HG02885 (cell line): ENCODE measurements around the gene PRIM2.
"Not testable (repeated sequence)": the region's sequence is repeated elsewhere in the genome, so short reads cannot be mapped to it uniquely, and the experiment has no call there.

Experiments
- ATAC-seq: cut with Tn5 transposase; IDR thresholded peaks from one replicate; pipeline ENCODE4 v1.9.1; 2021; ENCODE audit warnings: mild to moderate bottlenecking; ENCODE audit not compliant: unreplicated experiment, poor library complexity

Gene PRIM2

GRCh38 chr6:57358319-57358718 lies 40.9 kb downstream of the PRIM2 start:
- not testable (repeated sequence) for ATAC-seq

GRCh38 chr6:57359766-57360165 lies 42.3 kb downstream of the PRIM2 start:
- ATAC-seq = not testable (repeated sequence)

GRCh38 chr6:57362340-57362739 lies 44.9 kb downstream of the PRIM2 start:
- ATAC-seq = not testable (repeated sequence)

GRCh38 chr6:57365076-57365583 lies 47.7 kb downstream of the PRIM2 start:
- ATAC-seq = not testable (repeated sequence)

- not testable (repeated sequence) for ATAC-seq
Observed at GRCh38 chr6:57368965-57369731, 51.7 kb downstream of the PRIM2 start.

GRCh38 chr6:57371779-57372178 lies 54.3 kb downstream of the PRIM2 start:
- ATAC-seq = not testable (repeated sequence)

GRCh38 chr6:57374764-57375163 lies 57.3 kb downstream of the PRIM2 start:
- not testable (repeated sequence) for ATAC-seq

- ATAC-seq = not testable (repeated sequence)
Observed at GRCh38 chr6:57376083-57376482, 58.7 kb downstream of the PRIM2 start.

GRCh38 chr6:57389038-57389592 lies 71.7 kb downstream of the PRIM2 start:
- peak; percentile 64 for ATAC-seq

GRCh38 chr6:57390818-57391217 lies 73.4 kb downstream of the PRIM2 start:
- not testable (repeated sequence) for ATAC-seq

- ATAC-seq = not testable (repeated sequence)
Observed at GRCh38 chr6:57392047-57392446, 74.6 kb downstream of the PRIM2 start.

- not testable (repeated sequence) for ATAC-seq
Observed at GRCh38 chr6:57419341-57419740, 101.9 kb downstream of the PRIM2 start.

GRCh38 chr6:57421503-57421902 lies 104.1 kb downstream of the PRIM2 start:
- ATAC-seq = peak; percentile 74

- ATAC-seq = no peak
Observed at GRCh38 chr6:57423468-57423867, 106.0 kb downstream of the PRIM2 start.

GRCh38 chr6:57431742-57432141 lies 114.3 kb downstream of the PRIM2 start:
- not testable (repeated sequence) for ATAC-seq

- ATAC-seq = no peak
Observed at GRCh38 chr6:57432157-57432556, 114.7 kb downstream of the PRIM2 start.

- no peak for ATAC-seq
Observed at GRCh38 chr6:57432919-57433684, 115.7 kb downstream of the PRIM2 start.

GRCh38 chr6:57433790-57434189 lies 116.4 kb downstream of the PRIM2 start:
- not testable (repeated sequence) for ATAC-seq

- ATAC-seq = no peak
Observed at GRCh38 chr6:57434944-57435343, 117.5 kb downstream of the PRIM2 start.

- no peak for ATAC-seq
Observed at GRCh38 chr6:57435475-57436160, 118.2 kb downstream of the PRIM2 start.
